Activated T-cell treated with anti-CD3 and anti-CD28 coated beads for 48 hours (primary cell): Measurements from ENCODE around the gene JHY.
A peak's percentile ranks its signal among the peaks of the same experiment; 100 is the strongest.

Experiments
- DNase-seq: peaks from one replicate; pipeline ENCODE4 v3.0.0-alpha.2; 2020; ENCODE audit warnings: low read depth

JHY gene

GRCh38 chr11:122871302-122871701 is 11.3 kb upstream of the JHY start:
- DNase-seq = no peak

DNA sequence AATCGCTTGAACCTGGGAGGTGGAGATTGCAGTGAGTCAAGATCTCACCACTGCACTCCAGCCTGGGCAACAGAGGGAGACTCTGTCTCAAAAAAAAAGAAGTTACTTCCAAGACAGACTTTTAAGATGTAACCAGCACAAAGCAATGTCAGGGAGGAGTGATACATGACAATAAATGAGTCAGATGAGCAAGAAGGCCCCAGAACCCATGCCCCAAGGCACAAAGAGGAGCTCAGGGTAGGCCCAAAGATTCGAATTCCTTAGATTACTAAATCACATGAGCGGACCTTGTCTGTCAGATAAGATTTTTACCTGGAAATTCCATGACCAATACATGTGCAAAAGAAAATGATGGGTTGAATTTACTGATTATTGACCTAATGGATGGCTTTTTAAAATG is 10.5 kb upstream of the JHY start:
- no peak for DNase-seq

- no peak for DNase-seq
These were observed 7.6 kb upstream of the JHY start for GRCh38 chr11:122874991-122875390.

DNA sequence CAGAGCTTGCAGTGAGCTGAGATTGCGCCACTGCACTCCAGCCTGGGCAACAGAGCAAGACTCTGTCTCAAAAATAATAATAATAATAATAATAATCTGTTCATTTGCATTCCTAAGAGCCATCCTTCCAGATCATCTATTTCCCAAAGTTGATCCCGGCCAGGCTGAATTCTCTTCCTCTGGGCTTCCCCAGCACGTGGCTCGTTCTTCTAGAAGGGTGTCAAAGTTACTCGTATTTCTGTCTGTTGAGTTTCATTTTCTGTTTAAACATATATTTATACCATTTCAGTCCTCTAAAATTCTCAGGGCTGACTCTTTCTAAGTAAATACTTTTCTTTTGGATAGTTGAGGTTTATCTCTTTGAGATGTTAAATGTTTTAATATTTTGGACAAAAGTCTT is 4.8 kb upstream of the JHY start:
- no peak for DNase-seq

DNA sequence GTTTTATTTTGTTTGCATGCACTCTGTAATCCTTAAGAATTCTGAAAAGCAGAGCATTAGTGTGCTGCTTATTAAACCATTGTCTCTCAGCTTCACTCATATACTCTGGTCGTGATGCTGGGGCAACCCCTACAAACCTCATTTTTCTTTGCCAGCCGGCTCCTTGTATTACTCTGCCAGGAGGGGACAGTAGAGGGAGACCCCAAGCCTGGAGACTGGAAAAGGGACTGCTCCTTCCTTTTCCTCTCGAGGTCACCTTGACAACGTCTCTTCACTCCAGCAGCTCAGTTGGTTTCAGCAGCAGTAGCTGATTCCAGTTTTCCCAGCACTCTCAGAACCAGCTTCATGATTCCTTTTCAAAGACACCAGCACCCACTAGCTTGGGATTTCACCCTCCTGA is 2.8 kb upstream of the JHY start:
- DNase-seq = no peak

DNA sequence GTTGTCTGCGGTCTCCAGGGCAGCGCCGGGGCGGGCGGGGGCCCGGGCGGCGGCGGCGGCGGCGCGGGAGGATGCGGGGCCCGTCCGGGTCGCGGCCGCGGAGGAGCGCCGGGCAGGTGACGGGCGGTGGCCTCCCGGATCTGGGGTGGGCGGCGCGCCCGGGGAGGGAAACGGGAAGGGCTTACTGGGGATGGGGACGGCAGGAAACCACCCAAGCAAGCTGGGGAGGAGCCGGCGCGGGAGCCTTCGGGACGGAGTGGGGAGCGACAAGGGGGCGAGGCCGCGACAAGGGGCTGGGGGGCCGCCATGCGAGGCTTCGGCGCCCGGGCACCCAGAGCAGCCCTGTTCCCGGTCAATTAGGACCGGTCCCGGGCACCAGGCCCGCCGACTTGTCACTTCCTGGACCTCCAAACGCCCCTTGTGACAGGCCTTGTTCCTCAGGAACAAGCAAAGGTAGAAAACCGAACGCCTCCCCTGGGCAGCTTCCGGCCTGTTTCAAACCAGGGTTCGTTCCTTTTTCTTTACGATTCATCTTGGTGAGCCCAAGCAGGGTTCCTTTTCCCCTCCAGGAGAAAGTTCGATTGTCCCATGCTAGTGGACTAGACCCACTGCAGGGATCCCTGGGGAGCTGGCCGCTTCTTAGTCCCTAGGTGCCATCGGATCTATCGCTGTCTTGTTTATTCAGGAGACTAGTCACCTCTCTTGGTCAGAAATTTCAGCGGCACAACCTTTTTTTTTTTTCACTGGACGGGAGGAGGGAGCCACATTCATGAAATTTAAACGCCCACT is 492 bp downstream of the JHY start:
- DNase-seq = peak; percentile 44

DNA sequence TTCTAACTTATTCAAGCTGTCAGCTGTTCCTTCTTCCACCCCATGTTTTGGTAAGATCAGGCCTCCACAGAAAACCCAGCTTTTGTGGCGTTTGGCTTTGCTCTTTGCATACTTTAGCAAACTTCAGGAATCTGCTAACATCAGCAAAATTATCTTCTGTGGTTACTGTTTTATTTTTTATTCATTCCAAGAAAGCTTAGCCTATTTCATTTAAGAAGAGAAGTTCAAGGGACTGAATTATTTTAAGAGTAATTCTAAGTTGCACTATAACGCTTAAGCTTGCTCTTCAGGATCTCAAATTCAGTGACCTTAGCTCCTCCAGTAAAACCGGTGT is 1.1 kb downstream of the JHY start:
- DNase-seq = no peak

DNA sequence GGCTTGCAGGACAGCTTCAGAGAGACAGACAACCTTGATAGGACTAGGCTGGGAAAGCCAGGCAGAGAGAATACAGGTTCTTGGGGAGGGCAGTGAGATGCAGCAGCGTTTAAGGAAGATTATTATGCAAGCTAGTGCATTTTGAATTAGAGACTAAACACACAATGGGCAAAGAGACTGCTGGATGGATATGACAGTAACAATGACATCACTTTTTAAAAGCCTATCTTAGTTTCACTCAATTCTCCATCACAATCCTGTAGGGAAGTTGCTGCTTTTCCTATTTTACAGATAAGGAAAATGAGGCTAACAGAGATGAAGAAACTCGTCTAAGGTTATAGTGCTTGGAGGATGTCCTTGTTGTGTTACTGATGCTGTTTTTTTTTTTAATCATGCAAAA is 5.6 kb downstream of the JHY start:
- no peak for DNase-seq

GRCh38 chr11:122893131-122893530 is 10.6 kb downstream of the JHY start:
- no peak for DNase-seq

GRCh38 chr11:122895563-122895962 is 13.0 kb downstream of the JHY start:
- DNase-seq = no peak

DNA sequence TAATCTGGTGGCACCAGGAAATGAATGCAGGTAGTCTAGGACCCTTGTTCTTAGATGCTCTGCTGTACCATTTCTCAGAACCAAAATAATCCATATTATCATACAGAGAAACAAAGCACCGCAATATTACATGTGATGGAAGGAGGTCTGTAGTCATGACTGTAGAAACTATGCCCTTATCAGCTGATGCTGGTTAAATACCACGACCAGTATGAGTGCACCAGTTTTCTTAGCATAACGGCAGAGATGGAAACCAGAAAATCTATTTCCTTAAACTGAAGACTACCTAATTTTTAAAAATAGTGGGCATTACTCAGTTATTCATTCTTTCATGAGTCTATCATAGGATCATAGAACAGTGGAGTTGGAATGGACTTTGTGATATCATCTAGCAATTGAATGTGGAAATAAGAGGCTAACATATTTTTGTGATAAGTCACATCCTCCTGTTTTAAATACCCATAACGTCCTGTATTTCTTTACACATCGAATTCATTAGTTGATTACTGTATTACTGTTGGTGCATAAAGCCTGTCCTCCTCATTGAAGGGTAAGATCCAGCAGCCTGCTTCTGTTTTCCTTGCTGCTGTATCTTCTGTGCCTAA is 15.1 kb downstream of the JHY start:
- DNase-seq = no peak

DNA sequence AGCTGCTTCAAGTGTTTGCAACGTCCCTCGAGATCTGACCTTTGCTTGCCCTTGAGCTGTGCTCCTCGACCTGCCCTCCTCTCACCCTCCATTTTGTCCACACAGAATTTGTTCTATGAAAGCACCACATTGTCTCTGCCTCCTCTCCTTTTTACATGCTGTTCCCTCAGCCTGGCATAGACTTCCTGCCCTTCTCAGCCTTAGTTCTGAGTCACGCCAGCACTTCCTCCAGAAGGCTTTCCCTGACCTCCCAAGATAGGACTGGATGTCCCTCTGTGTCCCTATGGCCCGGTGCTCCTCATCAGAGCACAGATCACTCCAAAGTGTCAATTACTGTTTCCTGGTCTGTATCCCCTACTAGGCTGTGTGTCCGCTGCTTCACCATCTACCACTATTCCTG is 16.2 kb downstream of the JHY start:
- no peak for DNase-seq

GRCh38 chr11:122900587-122901202 is 18.1 kb downstream of the JHY start:
- no peak for DNase-seq

DNA sequence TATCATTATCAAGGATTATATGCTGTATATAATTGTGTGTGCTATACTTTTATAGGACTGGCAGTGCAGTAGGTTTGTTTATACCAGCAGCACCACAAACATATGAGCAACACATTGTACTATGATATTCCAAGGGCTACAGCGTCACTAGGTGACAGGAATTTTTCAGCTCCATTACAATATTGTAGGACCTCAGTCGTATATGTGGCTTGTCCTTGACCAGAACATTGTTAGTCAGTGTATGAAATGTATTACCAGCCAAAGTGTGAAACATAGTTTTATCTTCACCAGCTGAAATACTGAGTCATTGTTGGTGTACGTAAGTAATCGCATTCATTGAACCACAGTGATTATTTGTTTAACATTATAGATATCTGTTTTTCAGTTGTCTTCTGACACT is 20.4 kb downstream of the JHY start:
- DNase-seq = no peak

GRCh38 chr11:122910775-122911174 is 28.2 kb downstream of the JHY start:
- no peak for DNase-seq

GRCh38 chr11:122917311-122917710 is 34.8 kb downstream of the JHY start:
- DNase-seq = no peak

- DNase-seq = no peak
These were observed 36.2 kb downstream of the JHY start for GRCh38 chr11:122918734-122919133.

DNA sequence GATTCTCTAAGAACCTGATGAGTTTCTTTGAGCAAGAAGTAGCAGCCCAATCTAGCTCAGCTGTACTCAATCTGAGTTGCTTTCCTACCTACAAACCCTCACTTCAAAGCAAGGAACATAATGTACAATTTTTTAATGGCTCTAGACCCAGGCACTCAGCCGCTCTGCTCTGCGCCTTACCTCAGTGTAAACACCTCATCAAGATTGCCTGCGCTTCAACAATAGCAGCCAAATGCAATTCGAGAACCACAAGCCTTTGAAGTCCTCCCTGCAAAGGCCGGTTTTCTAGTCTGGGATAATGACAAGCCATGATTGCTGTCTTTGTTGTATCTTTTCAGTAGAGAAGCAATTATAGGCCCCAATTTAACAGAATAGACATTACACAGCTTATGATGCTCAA is 38.0 kb downstream of the JHY start:
- DNase-seq = no peak

DNA sequence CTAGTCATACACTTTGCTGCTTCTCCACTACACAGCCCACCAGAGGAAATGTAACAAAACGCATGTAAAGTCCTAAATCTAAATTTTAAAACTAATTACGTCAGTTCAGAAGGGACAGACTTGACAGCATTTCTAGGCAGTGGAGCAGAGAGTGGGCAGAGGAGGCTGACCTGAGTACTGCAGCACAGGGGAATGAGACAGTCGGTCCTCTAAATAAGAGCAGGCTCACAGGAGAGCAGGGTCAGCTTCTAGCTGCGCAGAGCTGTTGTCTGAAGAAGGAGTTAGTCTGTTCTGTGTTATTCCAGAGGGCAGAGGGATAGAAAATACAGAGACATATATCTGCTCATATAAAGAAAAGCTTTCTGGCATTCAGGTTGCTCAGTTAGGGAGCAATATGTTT is 40.3 kb downstream of the JHY start:
- DNase-seq = no peak

- DNase-seq = no peak
These were observed 40.7 kb downstream of the JHY start for GRCh38 chr11:122923302-122923701.

GRCh38 chr11:122931510-122931909 is 49.0 kb downstream of the JHY start:
- DNase-seq = no peak

GRCh38 chr11:122933416-122933815 is 50.9 kb downstream of the JHY start:
- no peak for DNase-seq

DNA sequence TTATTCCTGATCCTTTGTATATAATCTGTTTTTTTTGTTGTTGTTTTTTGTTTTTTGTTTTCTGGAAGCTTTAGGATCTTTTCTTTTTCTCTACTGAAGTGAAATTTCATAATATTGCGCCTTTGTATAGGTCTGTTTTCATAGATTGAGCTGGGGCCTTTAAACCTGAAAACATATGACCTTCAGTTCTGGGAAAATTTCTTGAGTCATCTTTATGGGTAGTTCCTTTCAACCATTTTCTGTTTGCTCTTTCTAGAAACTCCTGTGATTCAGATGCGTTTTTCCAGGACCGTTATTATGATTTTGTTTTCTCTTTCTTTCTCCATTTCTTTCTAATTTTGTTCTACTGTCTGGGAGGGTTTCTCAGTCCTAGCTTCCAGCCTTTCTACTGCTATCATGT is 55.4 kb downstream of the JHY start:
- no peak for DNase-seq

- no peak for DNase-seq
These were observed 56.0 kb downstream of the JHY start for GRCh38 chr11:122938557-122938956.
